NB4 (cell line): Measurements from ENCODE around the gene FOXP1.

ENCODE experiments used
- CTCF ChIP-seq: IDR thresholded peaks from one replicate; pipeline ENCODE4 v1.5.1; 2012; ENCODE audit warnings: low read depth, low read length
- MAX ChIP-seq: IDR thresholded peaks from 2 replicates; pipeline ENCODE4 v1.6.1; 2011; ENCODE audit warnings: low read depth, low read length
- MYC ChIP-seq: IDR thresholded peaks from 2 replicates; pipeline ENCODE4 v1.6.1; 2011; ENCODE audit warnings: low read depth, low read length
- POLR2A ChIP-seq: IDR thresholded peaks from 2 replicates; pipeline ENCODE4 v1.6.1; 2011; ENCODE audit warnings: mild to moderate bottlenecking; ENCODE audit not compliant: insufficient read length; ENCODE audit errors: extremely low read depth

- TF ChIP-seq MAX (no peak), CTCF (no peak), POLR2A (no peak), MYC (no peak)
These were observed 36.7 kb downstream of the FOXP1 start for GRCh38 chr3:71546821-71547220.
